ENCODE results near the gene SYNJ2. TPM values are rescaled to one million over a fixed set of nuclear protein-coding genes. Genes with fewer than 3 reads are reported as not detected.

SYNJ2 gene
- polyA plus RNA-seq, 1 experiment, result 40.8 TPM

GRCh38 chr6:158104696-158105095 lies 123.0 kb downstream of the SYNJ2 start:
- no peaks in the 10 kb centered on the region for H3K27me3 ChIP-seq (ENCODE audit: control insufficient read depth, insufficient read depth, low read length)
- no peak for TF ChIP-seq CTCF (IDR thresholded peaks at IDR 0.05; ENCODE audit: low read depth, low read length)
- no peak for DNase-seq (ENCODE audit: low read depth, low spot score)
- no peak overlapping the region for H3K27ac ChIP-seq (ENCODE audit: low read depth, low read length)
- ChIA-PET CTCF (interaction anchor here (0.9 kb wide), 1 partner anchor 32 kb away, joined by 4 read pairs; no protein-coding TSS in a partner anchor), POLR2A (no interaction called here)
- H3K4me3 ChIP-seq (ENCODE audit: low read depth, low read length), result no peak overlapping the region
- no peaks in the 10 kb centered on the region for H3K9me3 ChIP-seq (ENCODE audit: control insufficient read depth, insufficient read depth, low read length)

GRCh38 chr6:158109748-158110147 lies 128.1 kb downstream of the SYNJ2 start:
- ChIA-PET CTCF (no interaction called here), POLR2A (no interaction called here)
- Histone ChIP-seq H3K4me3 (ENCODE audit: low read depth, low read length) (no peak overlapping the region), H3K9me3 (ENCODE audit: control insufficient read depth, insufficient read depth, low read length) (no peaks in the 10 kb centered on the region), H3K27ac (ENCODE audit: low read depth, low read length) (no peak overlapping the region), H3K27me3 (ENCODE audit: control insufficient read depth, insufficient read depth, low read length) (no peaks in the 10 kb centered on the region)
- no peak for DNase-seq (ENCODE audit: low read depth, low spot score)
- no peak for TF ChIP-seq CTCF (IDR thresholded peaks at IDR 0.05; ENCODE audit: low read depth, low read length)

- Histone ChIP-seq H3K27me3 (ENCODE audit: control insufficient read depth, insufficient read depth, low read length) (no peaks in the 10 kb centered on the region), H3K27ac (ENCODE audit: low read depth, low read length) (no peak overlapping the region), H3K9me3 (ENCODE audit: control insufficient read depth, insufficient read depth, low read length) (no peaks in the 10 kb centered on the region), H3K4me3 (ENCODE audit: low read depth, low read length) (no peak overlapping the region)
- no peak for TF ChIP-seq CTCF (IDR thresholded peaks at IDR 0.05; ENCODE audit: low read depth, low read length)
- CTCF ChIA-PET, result interaction anchor here (1.0 kb wide), 1 partner anchor 22 kb away, joined by 4 read pairs; no protein-coding TSS in a partner anchor
- no peak for DNase-seq (ENCODE audit: low read depth, low spot score)
- POLR2A ChIA-PET, result no interaction called here
These were observed 129.3 kb downstream of the SYNJ2 start for GRCh38 chr6:158110986-158111385.

- DNase-seq (ENCODE audit: low read depth, low spot score), result no peak
- Histone ChIP-seq H3K9me3 (ENCODE audit: control insufficient read depth, insufficient read depth, low read length) (no peaks in the 10 kb centered on the region), H3K27ac (ENCODE audit: low read depth, low read length) (no peak overlapping the region), H3K27me3 (ENCODE audit: control insufficient read depth, insufficient read depth, low read length) (no peaks in the 10 kb centered on the region), H3K4me3 (ENCODE audit: low read depth, low read length) (no peak overlapping the region)
- ChIA-PET POLR2A (no interaction called here), CTCF (no interaction called here)
- no peak for TF ChIP-seq CTCF (IDR thresholded peaks at IDR 0.05; ENCODE audit: low read depth, low read length)
These were observed 130.3 kb downstream of the SYNJ2 start for GRCh38 chr6:158111987-158112386.

GRCh38 chr6:158113802-158114201 lies 132.1 kb downstream of the SYNJ2 start:
- POLR2A ChIA-PET, result no interaction called here
- Histone ChIP-seq H3K9me3 (ENCODE audit: control insufficient read depth, insufficient read depth, low read length) (no peaks in the 10 kb centered on the region), H3K27ac (ENCODE audit: low read depth, low read length) (no peak overlapping the region), H3K4me3 (ENCODE audit: low read depth, low read length) (no peak overlapping the region), H3K27me3 (ENCODE audit: control insufficient read depth, insufficient read depth, low read length) (no peaks in the 10 kb centered on the region)
- CTCF ChIA-PET, result no interaction called here
- no peak for TF ChIP-seq CTCF (IDR thresholded peaks at IDR 0.05; ENCODE audit: low read depth, low read length)
- DNase-seq (ENCODE audit: low read depth, low spot score), result no peak

Measured in AG04450 (cell line).